B cell (primary cell): ENCODE data around the gene TRAFD1. TPM values are rescaled to one million over a fixed set of nuclear protein-coding genes. Genes with fewer than 3 reads are reported as not detected.

Experiments
- ATAC-seq: fragments of 200-7000 bp; cut with Tn5 transposase; one replicate; pipeline ENCODE4 v1.10.0; 2021; ENCODE audit warnings: low read depth, mild to moderate bottlenecking, moderate number of reproducible peaks, moderate library complexity
- CTCF ChIA-PET: fragments of 350-600 bp; sonication (Branson Sonifier 250); formaldehyde crosslinking; loops from one replicate; lab custom pipeline; 2021; ENCODE audit warnings: antibody characterized with exemption, inconsistent platforms; lab: Charles Lee
- POLR2A ChIA-PET: fragments of 350-600 bp; sonication (Branson Sonifier 250); formaldehyde crosslinking; loops from one replicate; lab custom pipeline; 2021; ENCODE audit warnings: antibody characterized with exemption; lab: Charles Lee
- DNase-seq: peaks from one replicate; pipeline ENCODE4 v3.0.0; 2013
- H2AFZ ChIP-seq: 2 replicates; pipeline ENCODE4 v1.6.1; 2012; ENCODE audit warnings: mild to moderate bottlenecking, low read depth, low read length; ENCODE audit not compliant: insufficient read depth, poor library complexity, severe bottlenecking
- H3K27ac ChIP-seq, 2 donors: 1 replicate in 1 of 2; 2 replicates in 1 of 2; pipeline ENCODE4 v1.5.1; 2012 to 2013; ENCODE audit warnings: low read length in 2 of 2, mild to moderate bottlenecking in 2 of 2, moderate library complexity in 1 of 2
- H3K27me3 ChIP-seq, 4 experiments: fragments of 200-600 bp in 1 of 4; sonication (generic) in 1 of 4; replicated peaks in 1 of 4; 1 replicate in 2 of 4; 2 replicates in 2 of 4; pipeline versions ENCODE4 v1.6.1 to v1.7.0; 2013 to 2016; ENCODE audit warnings: low read length in 3 of 4, mild to moderate bottlenecking in 2 of 4, mixed read lengths in 1 of 4, moderate library complexity in 1 of 4; ENCODE audit not compliant: insufficient read depth in 4 of 4, control insufficient read depth in 3 of 4; ENCODE audit errors: control extremely low read depth in 1 of 4
- H3K36me3 ChIP-seq, 2 experiments: replicated peaks in 1 of 2; 1 replicate in 1 of 2; 2 replicates in 1 of 2; pipeline versions ENCODE4 v1.6.1 to v1.7.1; 2013; ENCODE audit warnings: low read length in 1 of 2; ENCODE audit not compliant: insufficient read depth in 2 of 2, control insufficient read depth in 1 of 2; ENCODE audit errors: control extremely low read depth in 1 of 2, extremely low read depth in 1 of 2
- H3K4me1 ChIP-seq, 2 donors: fragments of 200-600 bp in 1 of 2; sonication (generic) in 1 of 2; 1 replicate in 1 of 2; 2 replicates in 1 of 2; pipeline versions ENCODE4 v1.5.1 to v1.6.1; 2013 to 2017; ENCODE audit warnings: low read length in 2 of 2; ENCODE audit not compliant: control insufficient read depth in 2 of 2, insufficient read depth in 2 of 2
- H3K4me2 ChIP-seq: replicated peaks from 2 replicates; pipeline ENCODE3; 2012; ENCODE audit warnings: mild to moderate bottlenecking, low read depth, low read length; ENCODE audit not compliant: poor library complexity, severe bottlenecking
- H3K4me3 ChIP-seq, 5 experiments: fragments of 200-600 bp in 1 of 5; sonication (generic) in 1 of 5; 1 replicate in 3 of 5; 2 replicates in 2 of 5; pipeline versions ENCODE4 v1.5.1 to v1.7.0; 2011 to 2016; ENCODE audit warnings: low read length in 4 of 5, mild to moderate bottlenecking in 4 of 5, low read depth in 2 of 5, control low read depth in 1 of 5, moderate library complexity in 1 of 5; ENCODE audit not compliant: insufficient read depth in 1 of 5; ENCODE audit errors: control extremely low read depth in 1 of 5, extremely low read depth in 1 of 5
- H3K79me2 ChIP-seq: fragments of 200-600 bp; sonication (generic); one replicate; pipeline ENCODE4 v1.6.0; 2016; ENCODE audit warnings: low read length; ENCODE audit not compliant: control insufficient read depth, insufficient read depth
- H3K9ac ChIP-seq: fragments of 200-600 bp; sonication (generic); 2 replicates; pipeline ENCODE4 v1.6.1; 2017; ENCODE audit warnings: mild to moderate bottlenecking, low read length, moderate library complexity
- H3K9me3 ChIP-seq, 3 donors: one replicate each; pipeline versions ENCODE4 v1.6.1 to v1.7.1; 2013; ENCODE audit warnings: low read length in 2 of 3; ENCODE audit not compliant: control insufficient read depth in 2 of 3, insufficient read depth in 1 of 3; ENCODE audit errors: control extremely low read depth in 1 of 3
- H4K20me1 ChIP-seq: 2 replicates; pipeline ENCODE4 v1.6.0; 2012; ENCODE audit warnings: mild to moderate bottlenecking, low read length; ENCODE audit not compliant: insufficient read depth, control insufficient read depth, poor library complexity, severe bottlenecking
- H3K27ac Mint-ChIP-seq: one replicate; pipeline ENCODE4 v1.8.0; 2021; ENCODE audit warnings: mixed read lengths
- H3K27me3 Mint-ChIP-seq: one replicate; pipeline ENCODE4 v1.8.0; 2021; ENCODE audit warnings: mixed read lengths
- H3K4me1 Mint-ChIP-seq: one replicate; pipeline ENCODE4 v1.8.0; 2021; ENCODE audit warnings: mixed read lengths
- H3K4me3 Mint-ChIP-seq: one replicate; pipeline ENCODE4 v1.8.0; 2021; ENCODE audit warnings: mixed read lengths
- H3K9me3 Mint-ChIP-seq: one replicate; pipeline ENCODE4 v1.8.0; 2022; ENCODE audit warnings: mixed read lengths; ENCODE audit not compliant: insufficient read depth
- EZH2 ChIP-seq: IDR thresholded peaks from 2 replicates; pipeline ENCODE4 v1.6.1; 2012; ENCODE audit warnings: borderline replicate concordance, low read depth, mild to moderate bottlenecking, moderate library complexity, low read length; ENCODE audit not compliant: insufficient read depth, poor library complexity, severe bottlenecking
- WGBS: methylation state at CpG from one replicate; pipeline ENCODE4 v1.1.5; 2013; ENCODE audit warnings: missing lambda C conversion rate; ENCODE audit not compliant: insufficient coverage; 5-methylcytosine and 5-hydroxymethylcytosine counted together
- intact Hi-C: fragments of 100-400 bp; cut with micrococcal nuclease; formaldehyde crosslinking; loops from one replicate; pipeline ENCODE4 v1.10.0; 2022
- polyA plus RNA-seq: library from polyadenylated mRNA; depleted of rRNA; stranded (reverse); fragments of >200 nt; gene quantifications from 2 replicates; pipeline ENCODE4 v1.2.3, GENCODE V29; 2012
- total RNA-seq, 2 donors: library from RNA; stranded (reverse); fragments of 120-200 nt in 1 of 2; gene quantifications; 1 replicate in 1 of 2; 2 replicates in 1 of 2; pipeline versions ENCODE4 v1.2.3 to v1.2.4, GENCODE V29; 2013 to 2022
- TF ChIP-seq, protein P1 (sequence below): fragments of 200-600 bp; IDR thresholded peaks from one replicate; pipeline ENCODE4 v1.8.0; 2022; ENCODE audit warnings: antibody characterized with exemption, mild to moderate bottlenecking

Gene TRAFD1
- total and polyA plus RNA-seq, 2 donors (not counting 1 experiment from before 2014, with no cell fraction given) = 30.9 to 37.7 TPM

DNA sequence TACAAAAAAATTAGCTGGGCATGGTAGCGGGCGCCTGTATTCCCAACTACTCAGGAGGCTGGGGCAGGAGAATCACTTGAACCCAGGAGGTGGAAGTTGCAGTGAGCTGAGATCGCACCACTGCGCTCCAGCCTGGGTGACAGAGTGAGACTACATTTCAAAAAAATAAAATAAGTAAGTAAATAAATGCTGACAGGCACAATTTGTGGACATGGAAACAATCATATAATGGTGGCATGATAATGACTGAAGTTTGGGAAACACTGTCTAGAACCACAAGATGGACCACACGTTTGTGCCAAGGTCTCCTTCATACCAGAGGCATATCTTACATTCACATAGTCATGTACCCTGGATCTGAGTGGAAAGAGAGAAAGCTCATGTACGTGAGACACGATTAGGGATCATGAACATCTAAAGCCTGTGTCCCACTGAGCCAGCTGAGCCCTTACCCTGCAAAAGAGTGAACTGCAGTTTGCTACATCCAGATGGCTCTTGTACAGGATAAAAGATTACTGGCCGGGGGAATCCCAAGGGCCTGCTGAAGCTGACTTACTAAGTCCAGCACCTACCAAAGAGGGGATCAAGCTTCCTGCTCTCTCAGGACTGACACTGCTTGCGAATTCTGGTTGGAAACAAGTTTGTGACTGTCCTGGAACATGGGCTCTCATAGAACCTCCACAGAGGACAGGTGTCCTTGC lies 62.9 kb downstream of the TRAFD1 start:
- H3K4me2 ChIP-seq = no peak overlapping the region
- ChIA-PET CTCF (interaction anchor here (1.1 kb wide), 1 partner anchor 10 kb away, joined by 4 read pairs; no protein-coding TSS in a partner anchor), POLR2A (no interaction called here)
- no peaks in the 10 kb centered on the region for H3K4me1 ChIP-seq
- ATAC-seq (no peak), DNase-seq (no peak)
- Mint-ChIP-seq H3K9me3 (no peaks in the 10 kb centered on the region), H3K27ac (no peak overlapping the region), H3K27me3 (no peaks in the 10 kb centered on the region), H3K4me3 (no peak overlapping the region), H3K4me1 (no peaks in the 10 kb centered on the region)
- WGBS = 100% methylated on average over 3 of the region's 9 CpGs
- TF ChIP-seq, protein P1, sequence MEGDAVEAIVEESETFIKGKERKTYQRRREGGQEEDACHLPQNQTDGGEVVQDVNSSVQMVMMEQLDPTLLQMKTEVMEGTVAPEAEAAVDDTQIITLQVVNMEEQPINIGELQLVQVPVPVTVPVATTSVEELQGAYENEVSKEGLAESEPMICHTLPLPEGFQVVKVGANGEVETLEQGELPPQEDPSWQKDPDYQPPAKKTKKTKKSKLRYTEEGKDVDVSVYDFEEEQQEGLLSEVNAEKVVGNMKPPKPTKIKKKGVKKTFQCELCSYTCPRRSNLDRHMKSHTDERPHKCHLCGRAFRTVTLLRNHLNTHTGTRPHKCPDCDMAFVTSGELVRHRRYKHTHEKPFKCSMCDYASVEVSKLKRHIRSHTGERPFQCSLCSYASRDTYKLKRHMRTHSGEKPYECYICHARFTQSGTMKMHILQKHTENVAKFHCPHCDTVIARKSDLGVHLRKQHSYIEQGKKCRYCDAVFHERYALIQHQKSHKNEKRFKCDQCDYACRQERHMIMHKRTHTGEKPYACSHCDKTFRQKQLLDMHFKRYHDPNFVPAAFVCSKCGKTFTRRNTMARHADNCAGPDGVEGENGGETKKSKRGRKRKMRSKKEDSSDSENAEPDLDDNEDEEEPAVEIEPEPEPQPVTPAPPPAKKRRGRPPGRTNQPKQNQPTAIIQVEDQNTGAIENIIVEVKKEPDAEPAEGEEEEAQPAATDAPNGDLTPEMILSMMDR = no peak
- TF ChIP-seq EZH2 = no peak
- no peaks in the 10 kb centered on the region for H3K9me3 ChIP-seq
- no peak overlapping the region for H3K4me3 ChIP-seq
- no peaks in the 10 kb centered on the region for H3K27me3 ChIP-seq
- H3K27ac ChIP-seq = no peak overlapping the region
- H4K20me1 ChIP-seq = no peaks in the 10 kb centered on the region
- H2AFZ ChIP-seq = no peak overlapping the region
- H3K79me2 ChIP-seq = no peaks in the 10 kb centered on the region
- no peak overlapping the region for H3K9ac ChIP-seq
- intact Hi-C loops = no loop called here
- H3K36me3 ChIP-seq = peaks cover 3 to 69% of the 10 kb centered on the region in 2 experiments

DNA sequence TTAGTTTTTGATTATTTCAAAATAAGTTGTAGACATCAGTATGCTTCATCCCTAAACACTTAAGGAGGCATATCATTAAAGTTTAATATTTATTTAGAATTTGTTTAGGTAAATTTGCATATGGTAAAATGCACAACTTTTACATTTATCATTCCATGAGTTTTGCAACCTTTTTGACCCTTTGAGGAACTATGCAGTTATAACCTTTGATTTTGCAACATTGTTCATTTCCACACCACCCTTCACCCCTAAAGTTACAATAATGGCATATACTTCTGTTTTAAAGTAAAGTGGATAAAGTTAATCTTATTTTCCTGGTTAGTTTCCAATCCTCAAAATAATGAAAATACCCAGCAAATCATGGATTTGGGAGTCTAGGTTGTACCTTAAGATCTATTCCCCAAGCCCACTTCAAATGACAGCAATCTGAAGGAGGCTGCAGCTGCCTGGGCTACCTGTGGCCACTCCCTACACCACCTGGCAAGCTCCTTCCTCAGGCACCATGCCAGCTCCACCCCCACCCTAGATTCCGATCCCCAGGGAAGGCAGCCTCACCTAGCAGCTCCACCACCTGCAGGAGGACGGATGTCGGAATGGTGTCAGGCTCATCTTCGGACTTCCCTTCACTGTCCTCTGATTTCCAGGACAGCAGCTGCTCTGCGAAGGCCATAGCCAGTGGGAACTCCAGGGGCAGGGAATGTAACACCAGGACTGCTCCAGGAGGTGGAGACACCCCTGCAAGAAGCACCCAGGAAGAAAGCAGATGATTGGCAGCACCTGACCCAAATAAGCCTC lies 65.1 kb downstream of the TRAFD1 start:
- H3K27me3 Mint-ChIP-seq = no peaks in the 10 kb centered on the region
- H3K27ac Mint-ChIP-seq = no peak overlapping the region
- TF ChIP-seq EZH2 = no peak
- TF ChIP-seq, protein P1 = no peak
- ChIA-PET POLR2A (no interaction called here), CTCF (interaction anchor here (1.5 kb wide), 1 partner anchor 197 kb away, joined by 4 read pairs; no protein-coding TSS in a partner anchor)
- no peak for DNase-seq
- Histone ChIP-seq H2AFZ (no peak overlapping the region), H3K4me1 (no peaks in the 10 kb centered on the region), H3K79me2 (no peaks in the 10 kb centered on the region), H4K20me1 (no peaks in the 10 kb centered on the region), H3K36me3 (peaks cover 3 to 67% of the 10 kb centered on the region in 2 experiments), H3K27ac (no peak overlapping the region), H3K4me3 (no peak overlapping the region), H3K9me3 (no peaks in the 10 kb centered on the region), H3K27me3 (no peaks in the 10 kb centered on the region), H3K4me2 (no peak overlapping the region), H3K9ac (no peak overlapping the region)
- H3K9me3 Mint-ChIP-seq = no peaks in the 10 kb centered on the region
- ATAC-seq = no peak
- intact Hi-C loops = no loop called here
- 96% methylated on average over 5 of the region's 5 CpGs for WGBS
- H3K4me1 Mint-ChIP-seq = no peaks in the 10 kb centered on the region
- no peak overlapping the region for H3K4me3 Mint-ChIP-seq
